Muscle of back (tissue), 11 donors: ENCODE data around the gene GRM1. TPM values are rescaled to one million over a fixed set of nuclear protein-coding genes. Genes with fewer than 3 reads are reported as not detected.

ENCODE experiments used
- DNase-seq, 3 donors: peaks; one replicate each; pipeline versions ENCODE4 v3.0.0 to v3.0.0-alpha.2; 2013
- polyA plus RNA-seq, 10 donors: library from polyadenylated mRNA; unstranded; fragments of 120-200 nt; gene quantifications; one replicate each; pipeline ENCODE4 v1.2.1, GENCODE V29; 2013; ENCODE audit not compliant: insufficient read length in 10 of 10

Gene GRM1
- polyA plus RNA-seq, 10 donors = 0.05 to 0.15 (median 0.12) TPM

DNA sequence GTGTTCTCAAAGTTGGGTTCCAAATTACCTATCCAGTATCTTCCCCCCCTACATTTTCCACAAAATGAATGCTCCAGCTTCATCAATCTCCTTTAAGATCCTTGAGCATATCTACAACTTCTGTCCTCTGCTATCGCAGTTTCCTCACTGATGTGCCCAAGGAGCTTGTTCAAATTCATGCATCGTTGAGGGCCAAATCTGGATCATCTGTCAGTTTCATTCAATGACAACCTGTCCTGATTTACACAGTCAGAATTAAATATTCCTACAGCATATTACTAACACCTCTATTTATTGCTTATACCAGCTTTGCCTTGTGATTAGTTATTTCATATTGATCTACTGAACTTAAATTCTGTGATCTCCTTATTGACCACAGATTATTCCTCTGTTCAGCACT is 68.7 kb downstream of the GRM1 start:
- DNase-seq = no peak

DNA sequence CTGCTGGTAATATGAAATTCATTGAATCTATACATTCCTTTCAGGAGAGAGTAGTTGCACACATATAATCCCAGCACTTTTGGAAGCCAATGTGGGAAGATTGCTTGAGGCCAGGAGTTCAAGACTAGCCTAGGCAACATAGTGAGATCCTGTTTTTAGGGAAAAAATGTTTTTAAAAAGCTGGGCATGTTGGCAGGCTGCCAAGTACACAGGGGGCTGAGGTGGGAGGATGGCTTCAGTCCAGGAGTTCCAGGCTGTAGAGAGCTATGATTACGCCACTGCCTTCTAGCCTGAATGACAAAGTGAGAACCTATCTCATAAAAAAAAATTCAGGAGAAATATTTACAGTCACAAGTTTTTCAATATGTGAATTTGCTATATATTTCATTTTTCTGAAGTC is 71.9 kb downstream of the GRM1 start:
- DNase-seq = no peak

DNA sequence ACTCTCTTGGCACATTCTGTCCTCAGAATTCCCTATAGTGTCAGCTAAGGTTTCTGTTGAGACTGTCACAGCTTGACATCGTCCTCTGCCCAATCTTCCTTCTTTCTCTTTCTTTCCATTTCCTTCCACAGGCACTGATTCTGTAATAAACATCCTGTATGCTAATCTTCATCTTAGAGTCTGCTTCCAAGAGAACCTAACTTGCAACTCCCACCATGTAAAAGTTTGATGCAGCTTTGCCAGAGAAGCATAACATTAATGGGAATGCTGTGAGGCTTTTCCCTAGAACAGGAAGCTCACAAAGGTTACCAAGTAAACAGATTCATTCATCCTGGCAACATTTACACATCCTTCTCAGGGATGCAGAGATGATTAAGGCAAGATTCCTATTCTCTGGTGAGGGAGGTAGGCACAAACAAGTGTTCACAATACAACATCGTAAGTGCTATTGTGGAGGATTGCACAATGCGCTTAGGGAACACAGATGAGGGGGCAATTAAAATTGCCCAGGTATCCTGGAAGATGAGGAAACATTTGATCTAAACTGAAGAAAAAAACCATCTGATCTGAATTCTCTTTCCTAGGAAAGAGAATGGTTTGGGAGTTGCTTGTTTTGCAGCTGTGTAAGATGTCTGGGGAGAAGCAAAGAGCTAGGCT is 74.7 kb downstream of the GRM1 start:
- DNase-seq = no peak

DNA sequence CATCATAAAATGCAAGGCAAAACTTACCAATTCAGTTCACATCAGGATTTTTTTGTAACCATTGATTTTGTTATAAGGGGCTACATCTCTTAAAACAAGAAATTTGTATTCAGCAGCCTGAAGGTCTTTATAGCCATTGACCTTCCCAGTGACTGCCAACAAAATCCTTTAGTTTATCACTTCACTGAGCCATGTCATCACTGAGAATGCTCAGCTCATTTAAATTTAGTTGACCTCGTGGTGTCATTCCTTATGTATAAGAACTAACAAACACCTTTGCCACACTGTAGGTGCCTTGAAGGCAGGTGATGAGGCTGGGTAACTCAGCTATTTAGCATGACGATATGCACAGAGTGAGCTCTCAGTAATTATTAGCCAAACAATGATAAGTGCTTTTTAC is 77.7 kb downstream of the GRM1 start:
- no peak for DNase-seq

DNA sequence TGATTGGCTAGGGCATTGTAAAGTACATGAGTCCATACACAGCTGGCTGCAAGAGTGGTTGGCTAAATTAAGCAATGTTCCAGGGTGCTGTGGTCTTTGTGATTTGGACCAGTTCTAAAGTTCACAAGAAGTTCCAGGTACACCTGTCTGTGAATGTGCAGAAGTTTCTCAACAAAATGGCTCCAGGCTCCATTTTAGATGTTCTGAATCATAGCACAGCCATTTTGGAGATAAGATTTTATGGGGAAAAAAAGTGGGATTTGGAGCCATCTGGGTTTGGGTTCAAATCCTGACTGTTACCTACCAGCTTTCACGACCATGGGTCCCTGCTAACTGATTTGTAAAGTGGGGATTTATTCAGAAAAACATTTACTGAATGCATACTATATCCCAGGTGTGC is 82.1 kb downstream of the GRM1 start:
- DNase-seq = no peak

DNA sequence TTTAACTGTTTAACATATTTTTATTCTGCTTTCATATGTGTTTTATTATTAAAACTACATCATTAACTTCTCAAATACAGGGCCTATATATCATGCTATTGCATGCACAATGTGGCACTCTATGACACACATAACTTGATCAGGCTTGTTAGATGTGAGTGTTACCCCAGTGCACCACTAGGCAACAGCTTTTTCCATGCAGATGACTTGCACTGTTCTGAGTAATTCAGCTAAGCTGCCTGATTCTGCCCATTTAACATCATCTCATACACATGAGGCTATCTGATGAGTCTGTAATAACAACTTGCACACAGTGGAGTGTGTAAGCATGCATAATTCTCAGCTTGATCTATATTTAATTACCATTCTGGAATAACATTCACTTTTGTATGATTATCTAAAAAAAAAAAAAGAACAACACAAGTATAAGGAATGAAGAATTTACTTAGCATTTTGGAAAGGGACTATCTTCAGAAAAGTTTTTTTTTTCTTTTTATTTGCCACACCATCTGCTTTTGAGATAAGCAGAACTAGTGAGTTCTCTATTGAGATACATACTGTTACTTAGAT is 83.1 kb downstream of the GRM1 start:
- no peak for DNase-seq

DNA sequence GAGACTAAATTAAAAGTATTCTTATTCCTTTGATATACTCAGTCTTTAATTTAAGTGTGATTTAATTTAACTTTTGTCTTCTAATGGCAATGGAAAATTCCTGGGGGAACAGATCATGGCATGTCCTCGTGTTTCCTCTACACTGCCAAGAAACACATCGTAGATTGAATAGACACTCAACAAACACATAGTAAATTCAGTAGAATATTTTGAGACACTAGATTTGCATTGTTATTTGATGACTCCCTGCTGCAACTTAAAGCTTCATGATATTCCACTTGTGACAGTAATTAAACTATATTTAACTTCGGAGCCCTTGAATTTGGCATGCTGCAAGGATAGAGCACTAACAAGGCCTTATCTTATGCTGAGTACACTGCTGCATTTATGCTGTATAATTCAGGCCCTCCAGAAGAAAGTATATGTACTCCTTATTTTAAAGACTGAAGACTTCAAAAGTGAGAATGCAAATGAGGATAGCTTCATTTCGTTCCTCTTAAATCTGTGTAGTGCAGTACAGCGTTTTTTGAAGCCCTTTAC is 84.3 kb downstream of the GRM1 start:
- DNase-seq = no peak

DNA sequence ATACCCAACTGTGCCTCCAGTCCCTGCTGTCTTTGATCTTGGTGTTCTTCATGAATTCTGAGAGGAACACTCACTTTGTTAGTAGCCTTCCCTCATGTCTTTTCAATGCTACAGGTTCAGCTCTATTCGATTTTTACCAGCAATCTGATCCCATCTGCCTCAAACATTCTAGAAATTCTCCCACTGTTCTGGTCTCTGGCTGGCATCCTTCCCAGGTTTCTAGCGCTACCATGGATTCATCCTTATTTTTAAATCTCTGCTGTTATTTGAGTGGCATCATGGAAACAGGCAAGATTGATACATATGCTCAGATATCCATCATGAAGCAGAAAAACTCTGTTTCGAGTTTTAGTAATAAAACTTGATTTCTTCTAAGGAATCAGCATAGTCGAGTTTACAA is 94.8 kb downstream of the GRM1 start:
- no peak for DNase-seq

DNA sequence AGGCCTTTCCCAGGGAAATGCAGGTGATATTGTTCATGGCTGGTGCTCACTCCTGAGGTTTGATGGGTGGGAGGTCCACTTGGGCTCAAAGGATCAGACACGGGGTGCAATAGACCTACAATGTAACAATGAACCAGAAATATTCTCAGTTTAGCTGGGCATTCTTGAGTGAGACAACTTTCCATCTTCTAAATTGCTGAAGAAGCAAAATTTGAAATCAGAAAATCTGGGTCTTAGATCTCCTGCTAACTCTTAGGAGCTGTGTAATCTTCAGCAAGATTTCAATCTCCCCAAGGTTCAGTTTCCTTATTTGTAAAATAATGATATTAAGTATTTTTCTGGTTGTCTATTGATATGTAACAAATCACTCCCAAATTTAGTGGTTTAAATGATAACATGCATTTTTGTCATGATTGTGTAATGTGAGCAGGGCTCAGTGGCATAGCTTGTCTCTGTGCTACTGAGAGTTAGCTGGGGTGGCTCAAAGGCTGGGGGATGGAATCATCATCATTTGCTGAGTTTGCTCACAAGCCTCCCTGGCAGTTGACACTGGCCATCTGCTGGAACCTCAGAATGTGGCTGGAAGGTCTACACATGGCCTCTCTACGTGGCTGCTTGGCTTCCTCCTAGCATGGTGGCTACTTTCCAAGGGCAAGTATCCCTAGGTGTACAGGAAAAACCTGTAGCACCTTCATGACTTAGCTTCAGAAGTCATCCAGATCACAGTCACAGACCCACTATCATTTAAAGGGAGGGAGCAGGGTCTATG is 98.8 kb downstream of the GRM1 start:
- DNase-seq = no peak

DNA sequence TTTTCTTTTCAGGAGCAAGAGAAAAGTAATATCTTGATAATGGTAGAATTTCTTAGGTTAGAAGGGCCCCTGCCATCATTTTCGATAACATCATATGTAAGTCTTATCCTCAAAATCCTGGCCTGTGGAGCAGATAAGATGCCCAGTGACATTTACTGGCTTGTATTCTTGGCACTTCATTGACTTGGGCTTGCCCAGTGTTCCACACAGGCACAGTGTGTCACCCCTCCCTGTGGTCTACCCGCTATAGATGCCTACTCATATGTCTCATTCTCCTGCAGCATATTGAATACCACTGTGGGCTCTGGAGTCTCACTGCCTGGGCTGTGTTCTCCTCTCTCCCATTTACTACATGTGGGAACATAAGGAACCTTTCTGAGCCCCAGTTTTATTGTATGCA is 105.0 kb downstream of the GRM1 start:
- no peak for DNase-seq

DNA sequence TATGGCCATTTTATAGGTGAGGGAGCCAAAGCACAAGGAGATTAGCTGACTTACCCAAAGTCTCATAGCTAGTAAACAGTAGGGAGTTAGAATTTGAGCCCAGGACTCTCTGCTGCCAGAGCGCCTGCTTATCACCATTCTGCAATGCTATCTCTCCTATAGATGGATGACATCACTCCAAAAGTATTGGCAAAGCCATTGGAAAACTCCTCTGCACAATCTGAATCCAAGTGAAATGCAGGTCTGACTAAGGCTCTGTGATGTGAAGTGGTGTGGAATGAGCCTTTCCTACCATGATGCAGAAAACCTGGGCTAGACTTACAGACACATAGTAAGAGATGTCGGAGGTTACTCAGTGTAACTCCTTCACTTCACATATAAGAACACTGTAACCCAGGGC is 106.3 kb downstream of the GRM1 start:
- DNase-seq = no peak

DNA sequence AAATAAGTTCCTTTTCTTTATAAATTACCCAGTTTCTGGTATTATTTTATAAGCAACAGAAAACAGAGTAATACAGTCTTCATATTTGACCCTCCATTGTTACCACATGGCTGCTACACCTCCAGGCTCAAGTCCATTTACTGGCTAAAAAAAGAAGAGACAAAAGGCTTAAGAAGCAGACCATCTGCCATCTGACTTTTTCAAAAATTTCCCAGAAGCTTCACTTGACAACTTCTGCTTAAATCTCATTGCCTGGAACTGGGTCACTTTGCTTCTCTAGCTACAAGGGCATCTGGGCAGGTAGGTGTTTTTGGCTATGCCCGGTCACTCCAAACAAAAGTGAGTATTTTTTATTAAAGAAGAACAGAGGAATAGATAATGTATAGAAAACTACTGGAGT is 118.0 kb downstream of the GRM1 start:
- DNase-seq = no peak

DNA sequence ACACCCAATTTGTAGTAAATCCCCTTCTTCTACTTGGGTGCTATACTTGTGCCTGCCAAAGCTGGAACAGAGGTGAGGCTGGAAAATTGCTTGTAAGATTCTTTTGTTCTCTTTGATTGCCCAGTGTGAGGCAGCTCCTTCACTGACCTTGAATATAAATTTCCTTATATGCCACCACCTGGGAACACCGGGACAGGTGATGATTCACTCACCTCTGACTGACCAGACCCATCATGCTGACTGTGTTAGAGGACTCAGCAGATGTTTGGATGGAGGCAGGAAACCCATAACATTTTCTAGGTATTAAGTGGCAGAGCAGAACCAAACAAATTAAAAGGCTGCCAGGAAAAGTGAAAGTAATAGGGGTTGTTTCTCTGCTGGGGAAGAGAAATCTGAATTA is 120.9 kb downstream of the GRM1 start:
- no peak for DNase-seq

DNA sequence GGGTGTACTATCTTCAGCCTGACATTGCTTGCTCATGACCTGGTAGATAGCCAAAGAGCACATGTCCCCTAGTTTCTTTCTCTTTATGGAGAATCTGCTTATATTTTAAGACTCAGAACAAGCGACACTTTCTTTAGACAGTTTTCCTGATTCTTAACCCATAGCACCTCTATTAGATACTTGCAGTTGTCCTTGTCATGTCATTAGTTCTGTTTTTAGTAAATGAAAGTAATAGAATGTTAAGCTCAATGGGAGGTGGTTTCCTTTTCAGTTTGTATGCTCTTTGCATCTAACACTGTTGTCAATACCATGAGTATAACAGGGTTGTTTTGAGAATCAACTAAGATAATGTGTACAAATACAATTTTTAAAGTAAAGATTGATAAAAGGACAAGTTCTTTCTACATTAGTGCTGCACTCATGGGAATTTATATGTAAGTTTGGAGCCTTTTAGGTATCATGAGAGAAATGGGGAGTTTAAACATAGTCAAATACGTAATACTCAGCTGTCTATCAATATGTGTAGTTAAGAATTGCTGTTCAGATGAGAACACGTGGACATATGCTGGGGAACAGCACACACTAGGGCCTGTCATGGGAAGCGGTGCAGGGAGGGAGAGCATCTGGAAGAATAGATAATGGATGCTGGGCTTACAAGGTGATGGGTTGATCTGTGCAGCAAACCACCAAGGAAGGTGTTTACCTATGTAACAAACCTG is 124.3 kb downstream of the GRM1 start:
- no peak for DNase-seq

DNA sequence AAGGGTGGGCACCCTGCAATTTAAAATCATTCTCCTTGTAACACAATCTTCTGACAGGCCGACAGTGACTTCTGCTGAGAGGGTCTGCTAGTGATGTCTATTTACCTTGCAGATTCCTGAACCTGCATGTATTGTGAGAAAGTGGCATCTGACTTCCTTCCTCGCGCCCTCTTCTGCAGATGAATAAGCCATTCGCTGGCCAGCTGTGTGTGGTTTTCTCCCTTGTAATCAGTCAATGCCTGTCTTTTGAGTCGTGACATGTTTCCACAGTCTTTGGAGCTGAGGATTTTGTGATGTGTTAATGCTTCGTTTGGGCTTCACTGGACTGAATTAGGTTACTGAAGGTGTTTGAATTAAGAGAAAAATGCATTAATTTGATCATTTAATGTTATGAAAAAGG is 125.3 kb downstream of the GRM1 start:
- no peak for DNase-seq

DNA sequence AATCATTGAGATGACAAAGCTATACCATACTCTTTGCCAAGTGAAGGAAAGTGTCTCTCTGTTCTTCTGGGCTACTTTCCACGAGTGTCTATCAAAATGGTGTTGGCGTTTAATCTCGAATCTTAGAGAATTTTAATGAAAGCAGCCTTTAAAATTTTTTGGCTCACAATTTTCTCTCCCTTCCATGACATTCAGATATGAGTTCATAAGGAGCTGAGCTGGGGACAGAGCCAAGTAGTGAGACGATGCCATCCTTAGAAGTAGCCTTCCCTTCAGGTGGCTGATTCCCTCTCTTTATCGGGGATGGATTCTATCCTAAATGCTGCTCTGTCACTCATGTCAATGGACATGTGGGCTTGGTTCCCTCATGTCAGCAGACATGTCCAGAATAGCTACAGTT is 132.8 kb downstream of the GRM1 start:
- DNase-seq = no peak

DNA sequence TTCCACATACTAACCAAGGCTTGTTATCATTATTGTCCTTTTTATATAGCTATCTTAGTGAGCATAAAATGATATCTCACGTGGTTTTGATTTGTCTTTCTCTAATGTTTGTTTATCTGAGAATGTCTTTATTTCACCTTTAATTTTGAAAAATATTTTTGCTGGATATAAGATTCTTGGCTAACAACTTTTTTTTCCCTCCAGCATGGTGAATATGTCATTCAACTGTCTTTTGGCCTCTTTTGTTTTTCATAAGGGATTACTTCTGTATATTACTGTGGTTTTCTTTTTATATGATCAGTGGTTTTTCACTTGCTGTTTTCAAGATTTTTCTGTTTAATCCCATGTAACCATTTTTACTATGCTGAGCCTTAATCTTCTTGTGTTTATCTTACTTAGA is 141.0 kb downstream of the GRM1 start:
- DNase-seq = no peak

DNA sequence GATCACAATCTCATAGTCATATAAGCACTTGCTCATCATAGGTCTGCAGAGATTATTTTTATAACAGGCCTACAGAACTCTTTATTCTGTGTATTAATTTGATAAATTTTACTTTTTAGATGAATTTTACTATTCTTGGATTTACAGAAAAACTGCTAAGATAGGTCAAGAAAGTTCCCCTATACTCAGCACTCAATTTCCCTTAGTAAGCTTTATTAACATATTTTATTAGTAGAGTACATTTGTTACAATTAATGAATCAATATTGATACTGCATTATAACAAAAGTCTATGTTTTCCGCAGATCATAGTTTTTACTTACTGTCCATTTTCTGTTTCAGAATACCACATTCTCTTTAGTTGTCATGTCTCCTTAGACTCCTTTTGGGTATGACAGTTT is 148.9 kb downstream of the GRM1 start:
- no peak for DNase-seq

DNA sequence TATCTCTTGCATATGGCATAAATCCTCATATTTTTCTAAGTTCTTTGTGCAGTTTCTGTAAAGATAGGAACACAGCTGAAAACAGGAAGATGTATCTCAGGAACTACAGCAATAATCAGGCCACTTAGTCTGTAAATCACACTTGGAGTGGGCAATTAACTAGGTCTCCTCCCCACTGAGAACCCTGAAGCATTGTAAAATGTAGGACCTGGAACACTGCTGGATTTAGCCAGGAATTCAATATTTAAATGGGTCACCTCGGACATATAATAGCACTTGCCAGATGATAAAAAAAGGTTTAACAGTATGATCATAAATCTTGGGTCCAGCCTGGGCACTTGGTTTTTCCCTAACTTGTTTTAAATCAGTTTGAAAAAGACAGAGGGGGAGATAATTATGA is 155.0 kb downstream of the GRM1 start:
- no peak for DNase-seq

DNA sequence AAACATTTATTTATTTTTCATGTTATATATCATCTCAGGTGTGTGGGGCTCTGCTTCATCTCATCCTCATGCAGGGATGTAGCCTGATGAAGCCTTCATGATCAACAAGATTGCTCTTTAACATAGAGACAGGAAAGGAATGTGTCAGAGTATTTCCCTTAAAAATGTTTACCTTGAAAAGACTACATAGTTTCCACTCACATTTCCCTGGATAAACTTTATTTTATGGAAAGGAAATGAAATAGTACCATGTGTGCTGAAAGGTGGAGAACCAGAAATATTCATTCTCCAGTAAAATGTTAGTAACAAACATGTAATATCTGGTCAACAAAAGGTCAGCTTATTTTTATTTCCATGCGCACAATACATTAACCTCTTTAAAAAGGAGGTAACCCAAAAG is 155.8 kb downstream of the GRM1 start:
- DNase-seq = no peak

DNA sequence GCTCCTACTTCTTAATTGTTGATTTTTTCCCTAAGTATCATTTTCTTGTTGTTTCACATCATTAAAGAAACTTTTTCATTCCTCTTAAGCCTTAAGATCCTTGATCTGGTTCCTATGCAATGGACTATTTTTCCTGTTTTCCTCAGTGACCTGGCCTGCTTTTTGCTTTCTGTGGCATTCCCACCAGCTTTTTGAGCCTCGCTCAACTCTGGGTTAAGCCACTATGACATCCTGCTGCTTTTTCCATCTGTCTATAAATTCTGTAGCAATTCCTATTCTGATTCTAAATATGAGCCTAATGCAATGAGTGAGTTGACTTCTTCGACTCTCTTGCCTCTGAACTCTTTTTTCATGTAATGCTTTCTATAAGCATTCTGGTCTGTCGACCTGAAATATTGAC is 160.3 kb downstream of the GRM1 start:
- DNase-seq = no peak

DNA sequence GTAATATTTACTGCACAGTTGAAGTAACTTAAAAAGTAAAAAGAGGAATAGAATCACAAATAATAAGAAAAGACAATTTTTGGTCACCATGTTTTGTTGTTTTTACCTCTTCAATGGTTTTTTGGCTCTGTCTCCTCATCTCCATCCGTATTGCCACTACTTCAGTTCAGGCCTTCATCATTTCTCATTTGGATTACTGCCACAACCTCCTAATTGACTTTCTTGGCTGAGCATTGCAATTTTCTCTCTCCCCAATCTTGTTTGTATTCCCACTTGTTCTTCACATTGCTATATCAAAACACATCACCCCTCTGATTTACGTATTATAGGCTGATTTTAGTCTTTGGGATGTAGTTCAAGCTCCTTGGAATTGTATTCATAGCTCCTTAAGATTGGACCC is 161.7 kb downstream of the GRM1 start:
- DNase-seq = no peak

DNA sequence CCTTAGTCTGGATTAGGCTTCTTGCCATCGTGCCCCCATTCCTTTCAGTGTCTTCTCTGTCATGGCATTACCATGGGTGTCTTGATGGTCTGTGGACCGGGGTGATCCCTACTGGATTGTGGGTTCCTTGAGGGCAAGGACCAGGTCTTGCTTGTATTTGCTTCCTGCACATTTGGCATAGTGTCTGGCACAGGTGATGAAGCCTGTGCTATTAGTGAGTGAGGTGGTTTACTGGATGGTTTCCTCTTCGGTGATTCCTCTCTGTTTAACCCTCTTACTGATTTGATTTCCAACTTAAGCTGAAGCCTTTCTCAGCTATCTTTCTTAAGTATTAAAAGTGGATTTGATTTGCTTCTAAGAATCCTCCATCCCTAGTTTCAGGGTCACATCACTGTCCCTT is 162.3 kb downstream of the GRM1 start:
- no peak for DNase-seq
